Measurements from ENCODE around the gene WNK2.

The WNK2 gene

DNA sequence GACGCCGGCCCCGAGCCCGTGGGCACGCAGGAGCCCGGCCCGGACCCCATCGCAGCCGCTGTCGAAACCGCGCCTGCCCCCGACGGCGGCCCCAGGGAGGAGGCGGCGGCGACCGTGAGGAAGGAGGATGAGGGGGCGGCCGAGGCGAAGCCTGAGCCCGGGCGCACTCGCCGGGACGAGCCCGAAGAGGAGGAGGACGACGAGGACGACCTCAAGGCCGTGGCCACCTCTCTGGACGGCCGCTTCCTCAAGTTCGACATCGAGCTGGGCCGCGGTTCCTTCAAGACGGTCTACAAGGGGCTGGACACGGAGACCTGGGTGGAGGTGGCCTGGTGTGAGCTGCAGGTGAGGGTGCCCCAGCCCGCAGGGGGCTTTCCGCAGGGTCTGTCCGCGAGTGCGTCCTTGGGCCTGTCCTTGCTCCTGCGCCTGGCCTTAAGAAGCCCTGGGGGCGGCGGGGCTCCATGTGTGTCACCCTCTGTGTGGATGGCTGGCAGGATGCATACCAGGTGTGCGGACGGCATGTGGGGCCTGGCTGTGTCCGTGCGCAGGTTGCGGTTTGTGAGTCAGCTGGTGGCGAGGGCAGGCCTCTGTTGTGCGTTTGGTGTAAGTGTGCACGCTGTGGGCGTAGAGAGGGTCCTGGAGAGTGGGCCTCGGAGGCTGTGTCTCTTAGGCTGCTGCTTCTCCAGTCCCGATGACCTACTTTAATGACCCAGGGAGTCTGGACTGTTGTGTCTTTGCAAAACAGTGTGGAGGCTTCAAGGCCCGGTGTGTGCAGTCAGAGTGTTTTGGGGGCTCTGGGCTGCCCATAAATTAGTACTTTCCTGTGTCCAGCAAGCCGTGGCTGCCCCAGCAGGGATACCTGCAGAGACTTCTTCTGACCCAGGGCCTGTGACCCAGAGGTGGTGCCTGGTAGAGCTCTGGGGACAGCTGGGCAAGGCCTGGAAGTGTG, 1.6 kb downstream of the WNK2 start:
- no peak for DNase-seq (ENCODE audit: low read depth)

DNA sequence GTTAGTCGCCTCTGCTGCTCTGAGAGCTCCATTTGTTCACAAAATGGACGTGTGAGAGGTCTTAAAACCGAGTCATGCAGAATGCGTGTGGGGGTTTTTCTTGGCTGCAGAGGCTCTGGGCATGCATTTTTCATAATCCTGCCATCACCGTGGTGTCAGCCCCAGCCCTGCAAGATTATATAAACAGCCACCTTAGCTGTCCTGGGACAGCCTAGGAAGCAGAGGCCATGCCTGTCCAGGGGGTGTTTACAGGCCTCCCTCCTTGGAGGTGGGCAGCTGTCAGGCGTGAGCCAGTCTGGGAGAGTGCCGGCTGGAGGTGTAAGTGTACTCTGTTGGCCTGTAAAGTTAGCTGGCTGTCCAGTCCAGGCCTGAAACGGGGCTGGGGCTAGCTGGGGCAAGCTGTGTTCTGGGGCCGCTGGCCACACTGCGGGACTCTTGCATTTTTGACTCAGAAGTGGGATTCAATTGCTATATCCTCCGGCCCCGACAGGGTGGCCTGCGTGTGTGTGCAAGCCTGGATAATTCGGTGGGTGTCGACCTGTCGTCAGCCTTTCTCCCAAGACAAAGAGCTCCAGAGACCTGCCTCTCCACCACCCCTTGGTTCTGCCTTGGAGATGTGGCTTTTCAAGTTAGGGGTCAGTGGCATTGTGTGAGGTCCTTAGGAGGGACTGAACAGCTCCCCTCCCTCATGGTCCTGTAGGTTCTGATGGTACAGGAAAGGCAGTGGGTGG, 2.4 kb downstream of the WNK2 start:
- DNase-seq (ENCODE audit: low read depth) = no peak

DNA sequence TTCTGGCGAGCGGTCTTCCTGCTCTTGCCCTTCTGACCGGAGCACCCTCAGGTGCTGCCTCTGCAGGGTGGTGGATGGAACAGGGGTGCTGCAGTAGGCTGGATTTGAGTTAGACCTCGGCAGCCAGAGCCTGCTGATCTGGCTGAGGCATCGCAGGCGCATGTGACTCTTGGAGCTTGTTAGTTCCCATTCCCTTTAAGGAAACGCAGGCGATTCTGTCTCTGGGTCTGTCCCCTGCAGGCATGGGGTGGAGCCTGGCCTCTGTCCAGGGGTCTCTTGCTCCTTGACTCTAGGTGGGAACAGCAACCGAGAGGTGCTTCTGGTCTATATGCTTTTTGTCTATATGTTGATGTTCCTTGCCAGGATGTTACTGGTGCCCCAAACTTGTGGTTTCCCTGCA, 3.1 kb downstream of the WNK2 start:
- no peak for DNase-seq (ENCODE audit: low read depth)

DNA sequence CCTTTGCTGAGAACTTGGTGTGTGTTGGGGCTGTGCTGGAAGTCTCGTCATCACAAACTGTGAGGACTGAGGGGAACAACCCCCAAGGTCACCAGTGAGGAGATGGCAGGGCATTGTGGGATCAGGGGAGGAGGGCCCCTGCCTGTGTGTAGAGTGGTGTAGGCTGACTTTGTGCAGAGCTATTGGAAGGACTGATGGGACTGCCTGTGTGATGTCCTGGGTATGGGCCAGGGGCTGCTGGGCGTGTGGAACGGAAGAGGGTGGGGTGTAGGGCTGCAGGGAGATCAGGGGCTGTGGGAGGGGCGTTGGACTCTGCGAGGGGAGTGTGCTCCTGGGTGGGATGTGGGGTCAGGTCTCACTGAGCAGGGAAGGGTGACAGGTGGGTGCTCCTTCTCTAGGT, 3.6 kb downstream of the WNK2 start:
- DNase-seq (ENCODE audit: low read depth) = no peak

DNA sequence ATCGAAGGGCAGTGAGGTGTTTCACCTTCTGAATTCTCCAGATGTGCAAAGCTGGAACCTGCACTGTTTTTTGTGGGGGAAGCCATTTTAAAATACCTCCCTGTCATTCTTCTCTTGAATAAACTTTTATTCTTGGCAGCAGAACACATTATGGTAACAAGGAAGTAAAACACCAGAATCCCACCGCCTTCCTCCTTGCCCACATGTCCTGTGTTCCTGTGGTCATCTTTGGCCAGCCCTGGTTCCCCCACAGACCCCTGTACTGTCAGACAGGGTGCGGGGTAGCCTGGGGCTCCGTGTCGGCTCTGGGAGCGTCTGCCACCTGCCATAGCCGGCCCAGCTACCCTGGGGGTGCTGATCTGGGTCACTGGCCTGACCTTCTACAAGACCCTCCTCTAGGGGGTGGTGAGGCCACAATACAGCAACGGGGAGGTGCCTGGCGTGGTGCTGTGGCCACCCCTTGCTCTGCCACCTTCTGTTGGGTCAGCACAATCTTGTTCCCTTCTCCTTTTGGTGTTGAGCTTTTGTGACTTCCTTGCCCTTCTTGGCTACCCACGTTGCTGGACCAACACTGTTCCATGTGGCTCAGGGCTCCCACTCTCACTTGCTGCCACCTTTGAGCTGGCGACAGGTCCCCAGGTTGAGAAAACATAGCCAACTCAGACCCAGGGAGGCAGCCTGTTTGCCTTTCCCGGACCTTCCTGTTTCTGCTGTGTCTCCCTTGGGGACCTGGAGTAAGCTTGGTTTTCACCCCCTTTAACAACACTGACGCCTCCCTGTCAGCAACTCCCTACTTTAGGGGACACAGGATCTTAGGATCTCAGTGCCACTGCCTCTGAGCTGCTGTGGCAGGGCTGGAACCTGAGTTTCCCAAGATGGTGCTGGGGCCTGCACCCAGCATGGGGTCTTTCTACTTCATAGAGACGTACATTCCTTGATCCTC, 4.8 kb downstream of the WNK2 start:
- no peak for DNase-seq (ENCODE audit: low read depth)

DNA sequence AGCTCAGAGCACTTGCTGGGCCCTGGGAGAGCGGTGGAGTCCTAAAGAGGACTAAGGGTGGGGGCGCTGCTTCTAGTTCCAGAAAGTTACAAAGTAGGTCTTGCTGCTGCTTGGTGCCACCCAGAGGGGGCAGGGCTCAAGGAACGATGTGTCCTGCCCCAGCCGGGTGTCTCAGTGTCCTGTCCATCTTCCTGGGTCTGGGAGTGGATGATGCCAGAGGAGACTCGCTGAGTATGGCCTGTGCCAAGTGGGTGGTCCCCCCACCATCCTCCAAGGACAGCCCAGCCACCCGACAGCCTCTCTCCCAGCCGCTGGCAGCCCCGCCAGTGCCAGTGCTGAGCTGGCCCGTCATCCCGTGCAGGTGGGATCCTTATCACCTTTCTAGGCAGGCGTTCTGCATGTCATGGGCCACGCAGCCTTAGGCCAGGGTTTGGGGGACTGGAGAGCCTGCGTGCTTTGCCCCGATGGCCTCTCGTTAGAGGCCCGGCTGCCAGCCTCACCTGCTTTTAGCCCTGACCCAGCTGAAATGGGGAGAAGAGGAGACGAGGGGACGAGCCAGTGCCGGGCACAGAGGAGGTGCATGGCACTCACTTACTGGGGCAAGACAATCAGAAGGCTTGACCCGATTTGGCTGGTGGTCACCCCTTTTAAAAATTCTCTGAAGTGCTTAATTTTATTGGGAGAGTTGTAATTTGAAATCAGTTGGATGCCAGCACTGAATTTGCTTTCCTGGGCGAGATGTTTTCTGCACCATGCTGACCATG, 5.6 kb downstream of the WNK2 start:
- no peak for DNase-seq (ENCODE audit: low read depth)

DNA sequence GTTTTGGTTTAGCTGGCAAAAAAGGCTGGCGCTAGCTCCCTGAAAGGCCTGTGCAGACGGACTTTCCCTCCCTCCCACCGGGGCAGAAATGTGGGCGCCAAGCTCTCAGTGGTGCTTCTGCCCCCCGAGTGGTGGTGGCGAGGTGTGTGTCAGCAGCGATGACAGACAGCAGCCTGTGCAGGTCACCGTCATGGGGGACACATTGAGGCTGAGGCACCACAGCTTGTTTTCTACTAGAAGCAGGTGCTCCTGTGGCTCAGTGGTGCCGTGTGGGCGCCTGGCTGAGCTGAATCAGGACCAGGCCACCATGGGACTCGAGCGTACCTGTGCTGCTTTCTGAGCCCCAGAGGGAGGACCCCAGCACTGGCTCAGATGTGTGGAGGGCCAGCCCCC, 6.2 kb downstream of the WNK2 start:
- no peak for DNase-seq (ENCODE audit: low read depth)

DNA sequence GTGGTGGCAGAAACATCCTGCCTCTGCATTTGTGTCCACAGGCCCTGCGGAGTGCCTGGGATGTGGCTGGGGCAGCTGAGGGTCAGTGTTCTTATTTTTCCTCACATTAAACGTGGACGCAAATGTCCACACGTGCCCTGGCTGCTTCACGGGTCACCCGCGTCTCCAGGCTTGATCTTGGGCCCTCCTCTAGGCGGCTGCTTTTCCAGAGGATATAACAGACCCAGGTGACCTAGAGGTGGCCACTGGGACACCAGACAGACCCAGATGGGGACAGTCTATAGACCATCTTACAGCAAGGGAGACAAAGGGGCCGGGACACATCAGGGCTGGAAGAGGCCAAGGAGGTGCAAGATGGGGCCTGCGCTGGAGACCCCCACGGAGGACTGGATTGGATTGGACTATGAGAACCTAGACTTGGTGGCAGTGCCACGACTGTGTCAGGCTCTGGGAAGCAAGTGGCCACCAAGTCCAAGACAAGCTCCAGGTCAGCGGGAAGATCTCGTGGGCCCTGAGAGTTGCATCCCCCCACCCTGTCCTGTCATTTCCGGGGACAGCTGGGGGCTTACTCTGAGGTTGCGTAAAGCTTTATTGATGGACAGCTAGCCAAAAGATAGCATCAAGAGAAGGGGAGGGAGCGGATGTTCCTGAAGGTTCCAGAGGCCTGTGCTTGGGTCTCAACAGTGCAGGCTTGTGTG, 6.9 kb downstream of the WNK2 start:
- DNase-seq (ENCODE audit: low read depth) = no peak

DNA sequence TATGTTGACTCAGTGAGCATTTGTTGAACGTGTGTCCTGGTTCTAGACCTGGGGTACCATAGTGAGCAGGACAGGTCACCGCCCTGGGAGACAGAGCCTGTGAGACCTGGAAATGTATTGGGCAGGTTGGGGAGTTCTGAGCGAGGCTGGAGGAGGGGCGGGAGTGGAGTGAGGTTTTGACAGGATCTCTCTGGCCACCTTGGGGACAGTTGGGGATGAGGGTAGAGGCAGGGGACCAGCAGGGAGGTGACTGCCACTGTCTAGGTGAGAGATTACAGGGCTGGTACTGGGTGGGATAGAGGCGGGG, 7.4 kb downstream of the WNK2 start:
- DNase-seq (ENCODE audit: low read depth) = no peak

DNA sequence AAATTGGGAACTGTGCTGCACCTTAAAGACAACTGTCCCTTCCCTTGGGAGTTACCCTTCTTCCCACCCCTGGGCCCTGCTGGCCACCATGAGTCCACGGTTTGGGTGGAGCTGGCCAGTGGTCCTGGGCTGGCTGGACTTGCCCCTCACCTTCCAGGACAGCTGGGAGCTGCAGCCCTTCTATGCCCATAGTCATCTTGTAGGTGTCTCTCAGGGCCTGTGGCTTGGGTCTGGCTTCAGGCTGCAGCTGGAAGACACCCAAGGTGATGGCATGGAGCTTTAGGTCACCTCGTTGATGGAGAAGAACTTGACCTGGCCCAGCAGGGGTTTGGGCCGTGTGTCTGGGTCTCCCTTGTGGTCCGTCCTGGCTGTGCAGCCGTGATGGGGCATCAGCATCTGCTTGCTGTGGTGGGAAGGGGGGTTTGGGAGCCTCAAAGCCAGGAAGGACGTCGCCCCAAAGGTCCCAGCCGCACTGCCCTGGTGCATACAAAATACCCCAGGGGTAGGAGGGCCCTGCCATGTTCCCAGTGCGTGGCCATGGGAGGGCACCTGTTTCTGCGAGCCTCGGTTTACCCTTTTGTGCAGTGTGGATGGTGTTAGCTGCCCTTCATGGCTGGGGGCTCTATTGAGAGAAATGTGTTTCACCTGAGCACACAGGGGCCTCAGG, 8.9 kb downstream of the WNK2 start:
- no peak for DNase-seq (ENCODE audit: low read depth)

DNA sequence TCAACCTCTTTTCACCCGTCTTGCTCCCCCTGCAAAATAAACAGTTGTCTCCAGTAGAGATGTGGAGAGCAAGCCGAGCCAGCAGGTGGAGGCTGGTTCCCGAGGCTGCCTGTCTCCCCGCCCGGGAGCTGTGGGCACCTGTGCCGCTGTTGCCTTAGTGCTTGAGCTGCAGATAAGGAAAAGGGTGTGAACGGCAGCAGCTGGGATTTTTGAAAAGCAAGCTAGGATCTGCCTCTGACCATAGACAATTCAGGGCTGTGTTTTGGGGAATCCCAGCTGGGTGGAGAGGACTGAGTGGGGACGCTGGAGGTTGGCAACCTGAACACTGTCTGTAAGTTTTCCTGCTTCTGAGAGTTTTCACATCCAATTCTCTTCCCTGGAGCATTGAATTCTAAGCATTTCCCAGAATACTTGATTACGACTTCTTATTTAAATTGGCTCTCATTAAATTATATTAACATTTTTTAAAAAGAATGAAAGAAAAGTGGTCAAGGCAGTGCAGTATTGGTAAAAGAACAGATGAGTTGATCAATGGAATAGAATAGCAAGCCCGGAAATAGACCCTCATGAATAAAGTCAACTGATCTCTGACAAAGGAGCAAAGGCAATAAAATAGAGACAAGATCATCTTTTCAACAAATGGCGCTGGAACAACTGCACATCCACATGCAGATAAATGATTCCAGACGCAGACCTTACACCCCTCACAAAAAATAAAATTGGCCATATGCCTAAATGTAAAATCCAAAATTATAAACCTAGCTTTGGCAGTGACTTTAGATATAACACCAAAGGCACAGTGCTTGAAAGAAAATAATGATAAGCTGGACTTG, 9.7 kb downstream of the WNK2 start:
- DNase-seq (ENCODE audit: low read depth) = no peak

DNA sequence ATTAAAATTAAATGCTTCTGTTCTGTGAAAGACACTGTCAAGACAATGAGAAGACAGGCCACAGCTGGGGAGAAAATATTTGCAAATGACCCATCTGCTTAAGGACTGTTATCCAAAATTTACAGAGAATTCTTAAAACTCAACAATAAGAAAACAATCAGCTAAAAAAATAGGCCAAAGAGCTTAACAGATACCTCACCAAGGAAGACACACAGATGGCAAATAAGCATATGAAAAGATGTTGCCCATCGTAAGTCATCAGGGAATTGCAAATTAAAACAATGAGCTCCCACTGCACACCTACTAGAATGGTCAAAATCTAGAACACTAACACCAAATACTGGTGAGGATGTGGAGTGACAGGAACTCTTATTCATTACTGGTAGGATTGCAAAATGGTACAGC, 10.3 kb downstream of the WNK2 start:
- DNase-seq (ENCODE audit: low read depth) = no peak

DNA sequence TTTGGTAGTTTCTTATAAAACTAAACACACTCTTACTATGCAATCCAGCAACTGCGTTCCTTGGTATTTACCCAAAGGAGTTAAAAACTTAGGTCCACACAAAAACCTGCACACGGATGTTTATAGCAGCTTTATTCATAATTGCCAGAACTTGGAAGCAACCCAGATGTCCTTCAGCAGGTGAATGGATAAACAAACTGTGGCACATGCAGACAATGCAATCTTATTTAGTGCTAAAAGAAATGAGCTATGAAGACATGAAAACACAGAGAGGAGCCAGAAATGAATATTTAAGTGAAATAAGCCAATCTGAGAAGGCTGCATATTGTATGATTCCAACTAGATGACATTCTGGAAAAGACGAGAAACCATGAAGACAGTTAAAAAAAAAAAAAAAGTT, 10.7 kb downstream of the WNK2 start:
- DNase-seq (ENCODE audit: low read depth) = no peak

DNA sequence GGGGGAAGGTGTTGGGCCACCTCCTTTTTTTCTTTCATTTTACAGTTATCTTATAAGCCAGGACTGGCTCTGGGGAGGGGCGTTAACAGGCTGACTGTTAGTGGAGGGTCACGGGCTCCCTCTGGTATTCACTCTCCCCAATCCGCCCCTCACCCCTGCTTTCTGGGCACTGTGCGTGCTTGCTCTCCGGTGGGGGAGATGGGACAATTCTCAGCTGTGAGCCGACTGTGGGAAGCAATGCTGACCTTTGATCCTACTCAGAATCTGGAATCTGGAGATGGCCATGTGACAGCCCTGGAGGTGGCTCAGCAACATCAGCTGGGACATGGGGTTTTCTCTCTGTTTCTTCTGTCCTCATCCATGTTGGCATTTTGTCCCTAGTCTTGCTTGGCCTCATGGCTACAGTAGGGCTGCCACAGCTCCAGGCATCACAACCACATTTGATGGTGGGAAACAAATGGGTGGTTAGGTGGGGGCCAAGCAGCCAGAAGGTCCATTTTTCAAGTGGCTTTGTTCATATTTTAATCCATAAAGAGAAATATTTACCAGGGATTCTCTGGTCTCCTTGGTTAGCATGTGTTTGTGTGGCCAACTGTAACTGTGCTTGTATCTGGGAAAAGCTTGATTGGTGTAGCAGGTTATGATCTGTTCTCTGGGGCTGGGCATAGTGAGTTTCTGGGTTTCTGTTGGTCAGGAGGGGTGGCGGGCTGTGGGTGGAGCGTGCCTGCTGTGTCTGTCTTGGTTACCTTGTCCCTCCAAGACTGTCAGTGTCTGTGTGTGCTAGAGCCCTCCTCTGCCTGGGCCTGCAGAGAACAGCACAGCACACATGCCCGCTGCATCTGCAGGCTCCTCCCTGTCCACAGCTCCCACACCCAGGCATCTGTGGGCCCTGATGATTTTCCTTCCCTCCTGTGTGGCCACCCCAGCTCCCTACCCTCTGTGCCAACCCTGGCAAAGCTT, 12.4 kb downstream of the WNK2 start:
- no peak for DNase-seq (ENCODE audit: low read depth)

DNA sequence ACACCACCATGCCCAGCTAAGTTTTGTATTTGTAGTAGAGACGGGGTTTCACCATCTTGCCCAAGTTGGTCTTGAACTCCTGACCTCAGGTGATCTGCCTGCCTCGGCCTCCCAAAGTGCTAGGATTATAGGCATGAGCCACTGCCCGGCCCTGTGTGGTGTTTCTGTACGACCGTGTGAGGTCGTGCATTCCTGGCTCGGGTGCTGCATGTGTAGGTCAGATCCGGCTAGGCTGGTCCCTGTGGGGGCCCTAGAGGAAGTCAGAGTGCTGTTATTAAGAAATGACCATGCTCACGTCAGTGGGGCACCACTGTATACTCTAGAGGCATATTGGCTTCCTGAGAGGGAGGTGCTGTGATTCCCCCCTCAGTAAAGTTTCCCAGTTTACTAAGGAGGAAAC, 13.7 kb downstream of the WNK2 start:
- DNase-seq (ENCODE audit: low read depth) = no peak

DNA sequence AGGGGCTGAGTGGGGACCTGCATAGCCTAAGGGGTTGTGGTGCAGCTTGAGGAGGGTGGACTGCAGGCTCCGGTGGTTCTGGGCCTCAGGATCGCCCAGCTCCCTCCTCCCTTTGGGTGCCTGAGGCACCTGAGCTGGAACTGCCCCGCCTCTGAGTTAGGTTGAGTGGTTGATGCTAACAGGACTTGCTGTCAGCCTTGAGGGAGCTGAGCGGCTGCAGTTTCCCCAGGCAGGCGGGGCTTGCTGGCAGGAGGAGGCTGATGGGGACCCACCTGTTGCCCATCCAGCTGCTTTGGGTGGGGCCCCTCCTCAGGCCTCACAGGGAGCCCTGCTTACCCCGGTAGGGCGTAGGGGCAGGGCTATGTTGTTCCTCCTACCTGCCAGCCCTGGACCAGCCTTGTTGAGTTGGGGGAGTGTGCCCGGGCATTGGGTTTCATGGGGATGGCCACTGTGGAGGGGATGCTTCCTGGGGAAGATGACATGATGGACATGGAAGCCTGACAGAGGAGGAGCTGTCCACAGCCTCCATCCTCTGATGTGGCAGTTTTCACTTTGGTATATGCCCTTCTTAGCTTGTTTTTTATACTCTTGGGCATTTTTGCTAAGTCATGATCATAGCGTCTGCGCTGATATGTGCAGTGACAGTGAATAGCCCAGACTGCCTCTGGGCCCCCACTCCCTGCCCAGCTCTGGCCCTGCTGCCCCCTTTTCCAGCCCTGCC, 14.3 kb downstream of the WNK2 start:
- DNase-seq (ENCODE audit: low read depth) = no peak

DNA sequence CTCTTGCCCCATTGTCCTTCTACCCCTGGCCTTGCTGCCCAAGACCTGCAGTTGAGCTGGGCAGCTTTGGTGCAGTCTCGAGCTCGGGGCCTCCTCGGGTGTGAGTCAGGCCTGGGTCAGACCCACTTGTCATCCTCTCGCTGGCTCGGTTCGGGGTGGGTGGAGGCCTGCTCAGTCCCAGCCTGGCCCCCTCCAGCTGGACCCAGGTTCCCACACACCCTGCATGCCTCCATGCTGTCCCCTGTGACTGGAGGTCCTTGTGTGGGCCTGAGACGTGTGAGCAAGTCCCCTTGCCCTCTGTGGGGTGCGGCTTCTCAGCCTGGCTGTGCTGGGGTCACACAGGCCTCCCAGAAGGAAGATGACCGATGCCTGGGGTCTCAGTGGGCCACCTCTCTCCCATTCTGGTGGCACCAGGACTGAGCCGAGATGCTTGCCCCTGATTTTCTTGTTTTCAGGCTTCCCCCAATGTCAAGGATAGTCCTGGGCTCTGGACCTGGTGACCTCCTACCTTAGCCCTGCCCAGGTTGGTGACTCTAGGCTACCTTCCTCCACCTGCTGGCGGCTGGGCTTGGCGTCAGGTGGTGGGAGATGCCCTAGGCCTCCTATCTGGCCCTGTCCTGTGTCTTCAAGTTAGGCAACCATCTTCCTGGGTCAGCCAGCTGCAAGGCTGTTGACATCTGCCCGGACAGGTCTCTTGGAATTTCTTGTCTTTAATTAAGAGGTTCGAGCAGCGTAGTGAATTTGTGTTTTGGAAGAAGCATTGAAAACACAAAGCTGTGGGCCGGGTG, 15.1 kb downstream of the WNK2 start:
- no peak for DNase-seq (ENCODE audit: low read depth)
